AG08396 (cell line): ENCODE data around the gene MCM9.
"Not testable (repeated sequence)": the region's sequence is repeated elsewhere in the genome, so short reads cannot be mapped to it uniquely, and the experiment has no call there.

ENCODE experiments used
- DNase-seq: peaks from one replicate; pipeline ENCODE4 v3.0.0; 2012; ENCODE audit warnings: low spot score, mixed read lengths

MCM9 gene

DNA sequence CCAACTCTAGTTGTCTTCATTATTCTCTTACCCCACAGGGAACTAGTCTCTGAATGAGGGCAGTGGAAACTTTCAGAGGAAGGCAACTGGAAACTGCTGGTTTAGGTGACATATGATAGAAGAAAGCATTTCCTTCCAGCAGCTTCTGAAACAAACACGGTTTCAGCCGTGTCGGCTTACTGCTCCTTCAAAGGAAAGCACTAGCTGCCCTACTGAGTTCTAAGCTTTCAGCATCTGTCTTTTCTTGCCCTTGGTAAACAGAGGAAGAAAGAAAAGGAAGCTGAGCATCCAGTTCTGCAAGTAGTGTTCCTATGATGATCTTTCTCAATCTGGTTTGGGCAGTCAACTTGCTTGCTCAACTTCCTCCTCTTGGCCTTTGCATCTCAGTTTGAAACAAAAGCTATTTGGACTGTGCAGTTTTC, 166.0 kb downstream of the MCM9 start:
- no peak for DNase-seq

DNA sequence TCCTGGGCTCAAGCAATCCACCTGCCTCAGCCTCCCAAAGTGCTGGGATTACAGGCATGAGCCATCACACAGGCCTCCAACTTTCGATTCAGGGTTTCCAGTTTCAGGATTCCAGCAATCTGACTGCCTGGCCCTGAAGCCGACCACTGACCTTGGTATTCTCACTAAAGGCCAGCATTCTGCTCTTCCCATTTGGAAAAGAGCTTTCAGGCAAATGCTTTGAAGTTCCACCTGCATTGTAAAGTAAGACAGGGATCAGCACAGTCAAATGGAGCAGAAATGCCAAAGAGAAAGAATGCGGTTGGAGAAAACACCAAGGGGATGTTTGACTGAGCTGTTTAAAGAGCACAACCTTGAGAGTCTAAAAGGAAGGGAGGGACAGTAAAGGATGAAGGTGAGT, 166.5 kb downstream of the MCM9 start:
- DNase-seq, result no peak

- DNase-seq, result not testable (repeated sequence)
These were observed 169.6 kb downstream of the MCM9 start for GRCh38 chr6:118765316-118765715.

DNA sequence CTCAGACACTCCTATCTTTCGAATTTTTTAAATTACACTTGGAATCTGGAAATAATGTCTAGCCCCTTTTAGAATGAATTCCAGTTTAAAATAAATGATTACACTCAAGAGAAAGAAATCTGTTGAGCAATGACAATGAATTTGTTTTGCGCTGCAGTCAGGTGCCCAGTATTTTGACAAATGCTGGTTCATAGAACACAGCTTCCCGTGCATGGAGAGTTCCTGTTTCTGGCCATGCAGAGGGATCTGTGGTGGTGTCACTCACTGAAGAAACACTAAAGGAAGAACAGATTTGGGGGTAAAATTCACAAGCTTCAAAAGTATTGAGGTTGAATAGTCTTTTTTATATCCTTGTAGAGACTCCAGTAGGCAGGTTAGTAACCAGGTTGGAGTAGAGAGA, 170.2 kb downstream of the MCM9 start:
- no peak for DNase-seq
